BLaER1 (cell line): ENCODE measurements around the gene MAGI2.
"Not testable (repeated sequence)": the region's sequence is repeated elsewhere in the genome, so short reads cannot be mapped to it uniquely, and the experiment has no call there.

Source experiments
- H3K27ac ChIP-seq: shearing (Covaris generic); formaldehyde crosslinking; 2 replicates; pipeline ENCODE4 v1.8.1; 2022
- H3K27me3 ChIP-seq: shearing (Covaris generic); formaldehyde crosslinking; 2 replicates; pipeline ENCODE4 v1.8.1; 2022
- H3K36me3 ChIP-seq: shearing (Covaris generic); formaldehyde crosslinking; 2 replicates; pipeline ENCODE4 v1.8.1; 2022
- H3K4me1 ChIP-seq: shearing (Covaris generic); formaldehyde crosslinking; 2 replicates; pipeline ENCODE4 v1.8.1; 2022
- H3K4me2 ChIP-seq: shearing (Covaris generic); formaldehyde crosslinking; 2 replicates; pipeline ENCODE4 v1.8.1; 2022
- H3K4me3 ChIP-seq: shearing (Covaris generic); formaldehyde crosslinking; 2 replicates; pipeline ENCODE4 v1.8.1; 2022
- H3K9ac ChIP-seq: shearing (Covaris generic); formaldehyde crosslinking; 2 replicates; pipeline ENCODE4 v1.8.1; 2022
- H3K9me3 ChIP-seq: shearing (Covaris generic); formaldehyde crosslinking; 2 replicates; pipeline ENCODE4 v1.8.1; 2022
- H4K20me1 ChIP-seq: shearing (Covaris generic); formaldehyde crosslinking; 2 replicates; pipeline ENCODE4 v1.8.1; 2022
- Cebpa-rat ChIP-seq: shearing (Covaris generic); IDR thresholded peaks from 2 replicates; pipeline ENCODE4 v1.8.1; 2022

MAGI2 gene

GRCh38 chr7:78017591-78018100 is 1435.8 kb downstream of the MAGI2 start:
- H3K9ac ChIP-seq = no peak overlapping the region
- no peak overlapping the region for H3K4me3 ChIP-seq
- no peak overlapping the region for H3K4me2 ChIP-seq

GRCh38 chr7:78015574-78016260 is 1437.8 kb downstream of the MAGI2 start:
- no peak overlapping the region for H3K27ac ChIP-seq
- no peak overlapping the region for H3K9ac ChIP-seq
- no peaks in the 10 kb centered on the region for H3K36me3 ChIP-seq
- no peak overlapping the region for H3K4me2 ChIP-seq
- no peaks in the 10 kb centered on the region for H4K20me1 ChIP-seq
- peaks cover 16% of the 10 kb centered on the region for H3K4me1 ChIP-seq
- H3K27me3 ChIP-seq = peaks cover 8% of the 10 kb centered on the region; the same call in 1 of the 2 replicates
- no peaks in the 10 kb centered on the region for H3K9me3 ChIP-seq
- no peak overlapping the region for H3K4me3 ChIP-seq
- no peak for TF ChIP-seq Cebpa-rat

More at GRCh38 chr7:78017591-78018100, 1435.8 kb downstream of the MAGI2 start:
- H3K9me3 ChIP-seq = no peaks in the 10 kb centered on the region
- H3K36me3 ChIP-seq = no peaks in the 10 kb centered on the region
- H3K27ac ChIP-seq = no peak overlapping the region
- H3K27me3 ChIP-seq = peaks cover 8% of the 10 kb centered on the region; the same call in 1 of the 2 replicates
- no peaks in the 10 kb centered on the region for H4K20me1 ChIP-seq
- no peak for TF ChIP-seq Cebpa-rat
- H3K4me1 ChIP-seq = peaks cover 19% of the 10 kb centered on the region

- no peaks in the 10 kb centered on the region for H3K36me3 ChIP-seq
Measured at GRCh38 chr7:78014401-78014800, 1439.1 kb downstream of the MAGI2 start.

GRCh38 chr7:78013386-78013785 is 1440.1 kb downstream of the MAGI2 start:
- Histone ChIP-seq H3K4me1 (peaks cover 2% of the 10 kb centered on the region; the same call in 1 of the 2 replicates), H3K4me2 (no peak overlapping the region)

More at GRCh38 chr7:78014401-78014800, 1439.1 kb downstream of the MAGI2 start:
- Histone ChIP-seq H3K9me3 (no peaks in the 10 kb centered on the region), H3K27ac (no peak overlapping the region), H3K9ac (no peak overlapping the region), H3K4me2 (no peak overlapping the region), H3K4me1 (peaks cover 9% of the 10 kb centered on the region; the same call in 1 of the 2 replicates), H4K20me1 (no peaks in the 10 kb centered on the region), H3K4me3 (no peak overlapping the region), H3K27me3 (peaks cover 8% of the 10 kb centered on the region; the same call in 1 of the 2 replicates)
- no peak for TF ChIP-seq Cebpa-rat

GRCh38 chr7:78011642-78012041 is 1441.8 kb downstream of the MAGI2 start:
- Histone ChIP-seq H4K20me1 (no peaks in the 10 kb centered on the region), H3K27me3 (no peaks in the 10 kb centered on the region), H3K4me3 (no peak overlapping the region), H3K4me2 (no peak overlapping the region), H3K9ac (no peak overlapping the region), H3K27ac (no peak overlapping the region), H3K36me3 (no peaks in the 10 kb centered on the region), H3K4me1 (no peaks in the 10 kb centered on the region), H3K9me3 (no peaks in the 10 kb centered on the region)
- no peak for TF ChIP-seq Cebpa-rat

More at GRCh38 chr7:78013386-78013785, 1440.1 kb downstream of the MAGI2 start:
- H3K4me3 ChIP-seq = no peak overlapping the region
- H4K20me1 ChIP-seq = no peaks in the 10 kb centered on the region
- H3K9me3 ChIP-seq = no peaks in the 10 kb centered on the region
- H3K27ac ChIP-seq = no peak overlapping the region
- H3K27me3 ChIP-seq = no peaks in the 10 kb centered on the region; the same call in 1 of the 2 replicates
- no peak overlapping the region for H3K9ac ChIP-seq
- TF ChIP-seq Cebpa-rat = no peak
- H3K36me3 ChIP-seq = no peaks in the 10 kb centered on the region

- H3K9ac ChIP-seq = no peak overlapping the region
- H3K27ac ChIP-seq = no peak overlapping the region
- H3K27me3 ChIP-seq = no peaks in the 10 kb centered on the region
- no peaks in the 10 kb centered on the region for H4K20me1 ChIP-seq
- no peak overlapping the region for H3K4me3 ChIP-seq
- H3K36me3 ChIP-seq = no peaks in the 10 kb centered on the region
- 0 out of 2 replicates have a peak, but pooled peaks cover 2% of the 10 kb centered on the region for H3K4me1 ChIP-seq
- no peak for TF ChIP-seq Cebpa-rat
- H3K4me2 ChIP-seq = no peak overlapping the region
- no peaks in the 10 kb centered on the region for H3K9me3 ChIP-seq
Measured at GRCh38 chr7:78007231-78007630, 1446.2 kb downstream of the MAGI2 start.

GRCh38 chr7:78006063-78006755 is 1447.3 kb downstream of the MAGI2 start:
- H3K36me3 ChIP-seq = no peaks in the 10 kb centered on the region
- no peaks in the 10 kb centered on the region for H3K27me3 ChIP-seq
- no peak overlapping the region for H3K27ac ChIP-seq
- TF ChIP-seq Cebpa-rat = no peak
- no peaks in the 10 kb centered on the region for H3K9me3 ChIP-seq
- H3K4me3 ChIP-seq = no peak overlapping the region
- no peak overlapping the region for H3K4me2 ChIP-seq
- peaks cover 6% of the 10 kb centered on the region; the same call in 1 of the 2 replicates for H3K4me1 ChIP-seq
- no peaks in the 10 kb centered on the region for H4K20me1 ChIP-seq
- no peak overlapping the region for H3K9ac ChIP-seq

- H3K9ac ChIP-seq = no peak overlapping the region
- no peak overlapping the region for H3K4me3 ChIP-seq
- no peaks in the 10 kb centered on the region for H4K20me1 ChIP-seq
- H3K4me1 ChIP-seq = peaks cover 6% of the 10 kb centered on the region; the same call in 1 of the 2 replicates
- H3K4me2 ChIP-seq = no peak overlapping the region
- no peaks in the 10 kb centered on the region for H3K9me3 ChIP-seq
- H3K27ac ChIP-seq = no peak overlapping the region
- no peaks in the 10 kb centered on the region for H3K27me3 ChIP-seq
- no peaks in the 10 kb centered on the region for H3K36me3 ChIP-seq
- no peak for TF ChIP-seq Cebpa-rat
Measured at GRCh38 chr7:78002715-78003114, 1450.8 kb downstream of the MAGI2 start.

- H3K4me3 ChIP-seq = no peak overlapping the region
- no peak overlapping the region for H3K27ac ChIP-seq
- no peaks in the 10 kb centered on the region for H3K36me3 ChIP-seq
- H3K4me1 ChIP-seq = peaks cover 6% of the 10 kb centered on the region; the same call in 1 of the 2 replicates
- no peaks in the 10 kb centered on the region for H4K20me1 ChIP-seq
- H3K27me3 ChIP-seq = no peaks in the 10 kb centered on the region
- no peak overlapping the region for H3K9ac ChIP-seq
- no peaks in the 10 kb centered on the region for H3K9me3 ChIP-seq
- TF ChIP-seq Cebpa-rat = no peak
- H3K4me2 ChIP-seq = no peak overlapping the region
Measured at GRCh38 chr7:78002021-78002420, 1451.4 kb downstream of the MAGI2 start.

- not testable (repeated sequence) for H3K9me3 ChIP-seq, H3K36me3 ChIP-seq, H3K4me3 ChIP-seq, H3K9ac ChIP-seq, H3K27me3 ChIP-seq, H3K4me2 ChIP-seq, H3K27ac ChIP-seq, H3K4me1 ChIP-seq, H4K20me1 ChIP-seq
Measured at GRCh38 chr7:77999168-77999567, 1454.3 kb downstream of the MAGI2 start.
